ENCODE measurements around the gene RSPRY1.
A peak's percentile ranks its signal among the peaks of the same experiment; 100 is the strongest.

RSPRY1 gene

GRCh38 chr16:57185945-57186871 is at the start of gene RSPRY1, which contains the start of gene PSME3IP1:
TSS of gene RSPRY1 (plus strand) at chr16:57186329. CDS start at chr16:57204659, 18,330 bp downstream.
TSS of gene PSME3IP1 (minus strand) at chr16:57186039. CDS start at chr16:57173854, 12,185 bp downstream.
- ChIA-PET POLR2A (interaction anchor here (0.5 to 0.7 kb wide), 4 partner anchors 25 to 381 kb away, joined by 3 to 7 read pairs (median 3); no protein-coding TSS in a partner anchor), CTCF (interaction anchor here (0.7 to 2.1 kb wide), 4 partner anchors 11 to 114 kb away, joined by 3 to 5 read pairs (median 3); no protein-coding TSS in a partner anchor)
- peak; percentile 100 for DNase-seq (ENCODE audit: extremely low spot score)
- TF ChIP-seq CTCF (IDR thresholded peaks at IDR 0.05; ENCODE audit: control extremely low read depth, extremely low read depth, low read depth, missing control alignments) = no peak

- no peak for DNase-seq (ENCODE audit: extremely low spot score)
- TF ChIP-seq CTCF (IDR thresholded peaks at IDR 0.05; ENCODE audit: control extremely low read depth, extremely low read depth, low read depth, missing control alignments) = no peak
- POLR2A ChIA-PET = no interaction called here
- CTCF ChIA-PET = interaction anchor here (3.9 kb wide), 1 partner anchor 10 kb away, joined by 11 read pairs; no protein-coding TSS in a partner anchor
Measured at GRCh38 chr16:57137043-57137442, 49.1 kb upstream of the RSPRY1 start.

- DNase-seq (ENCODE audit: extremely low spot score) = no peak
- ChIA-PET POLR2A (no interaction called here), CTCF (interaction anchor here (1.6 to 3.9 kb wide), 2 partner anchors 11 to 53 kb away, joined by 3 to 11 read pairs; no protein-coding TSS in a partner anchor)
- TF ChIP-seq CTCF (IDR thresholded peaks at IDR 0.05; ENCODE audit: control extremely low read depth, extremely low read depth, low read depth, missing control alignments) = no peak
Measured at GRCh38 chr16:57137566-57138273, 48.4 kb upstream of the RSPRY1 start.

GRCh38 chr16:57138281-57138935 is 47.7 kb upstream of the RSPRY1 start:
- DNase-seq (ENCODE audit: extremely low spot score) = no peak
- no peak for TF ChIP-seq CTCF (IDR thresholded peaks at IDR 0.05; ENCODE audit: control extremely low read depth, extremely low read depth, low read depth, missing control alignments)
- ChIA-PET CTCF (interaction anchor here (1.2 to 1.6 kb wide), 2 partner anchors 35 to 54 kb away, joined by 3 read pairs; no protein-coding TSS in a partner anchor), POLR2A (no interaction called here)

- ChIA-PET CTCF (interaction anchor here (0.6 to 1.4 kb wide), 6 partner anchors 9 to 118 kb away, joined by 3 to 4 read pairs (median 4); no protein-coding TSS in a partner anchor), POLR2A (no interaction called here)
- no peak for TF ChIP-seq CTCF (IDR thresholded peaks at IDR 0.05; ENCODE audit: control extremely low read depth, extremely low read depth, low read depth, missing control alignments)
- no peak for DNase-seq (ENCODE audit: extremely low spot score)
Measured at GRCh38 chr16:57140931-57141668, 45.0 kb upstream of the RSPRY1 start.

All from GM10248 (cell line).